Smooth muscle cell (in vitro differentiated cells): ENCODE data around the gene ZFP57. TPM values are rescaled to one million over a fixed set of nuclear protein-coding genes. Genes with fewer than 3 reads are reported as not detected.

Experiments
- DNase-seq: peaks from one replicate; lab custom pipeline; 2025; ENCODE audit not compliant: unreplicated experiment; lab: John Stamatoyannopoulos, UW
- H2AFZ ChIP-seq: fragments of 200-600 bp; sonication (generic); 2 replicates; pipeline ENCODE4 v1.6.0; 2016; ENCODE audit warnings: antibody characterized with exemption, low read depth, mild to moderate bottlenecking
- H3F3A ChIP-seq: fragments of 200-600 bp; sonication (generic); 2 replicates; pipeline ENCODE4 v1.6.0; 2017; ENCODE audit warnings: antibody characterized with exemption, low read depth
- H3K27ac ChIP-seq: fragments of 200-600 bp; sonication (generic); 2 replicates; pipeline ENCODE4 v1.5.1; 2016; ENCODE audit warnings: low read depth, mild to moderate bottlenecking
- H3K27me3 ChIP-seq: fragments of 200-600 bp; sonication (generic); 2 replicates; pipeline ENCODE4 v1.6.1; 2016; ENCODE audit warnings: low read depth, mild to moderate bottlenecking
- H3K36me3 ChIP-seq: fragments of 200-600 bp; sonication (generic); 2 replicates; pipeline ENCODE4 v1.5.1; 2016; ENCODE audit warnings: low read depth
- H3K4me1 ChIP-seq: fragments of 200-600 bp; sonication (generic); 2 replicates; pipeline ENCODE4 v1.5.1; 2016; ENCODE audit warnings: low read depth
- H3K4me2 ChIP-seq: fragments of 200-600 bp; sonication (generic); 2 replicates; pipeline ENCODE4 v1.6.0; 2016; ENCODE audit warnings: mild to moderate bottlenecking
- H3K4me3 ChIP-seq: fragments of 200-600 bp; sonication (generic); 2 replicates; pipeline ENCODE4 v1.5.1; 2016; ENCODE audit warnings: mild to moderate bottlenecking
- H3K79me2 ChIP-seq: fragments of 200-600 bp; sonication (generic); 2 replicates; pipeline ENCODE4 v1.6.0; 2016; ENCODE audit warnings: low read depth, mild to moderate bottlenecking
- H3K9ac ChIP-seq: fragments of 200-600 bp; sonication (generic); 2 replicates; pipeline ENCODE4 v1.6.0; 2016; ENCODE audit warnings: low read depth
- H3K9me3 ChIP-seq: fragments of 200-600 bp; sonication (generic); replicated peaks from 2 replicates; pipeline ENCODE4 v1.5.1; 2016; ENCODE audit warnings: low read depth
- H4K20me1 ChIP-seq: fragments of 200-600 bp; sonication (generic); 2 replicates; pipeline ENCODE4 v1.6.0; 2016; ENCODE audit warnings: low read depth
- CTCF ChIP-seq: fragments of 200-600 bp; sonication (generic); IDR thresholded peaks from 2 replicates; pipeline ENCODE4 v1.5.1; 2017; ENCODE audit warnings: borderline replicate concordance, mild to moderate bottlenecking, antibody characterized with exemption; ENCODE audit not compliant: insufficient read depth, poor library complexity, severe bottlenecking
- WGBS: methylation state at CpG from one replicate; pipeline ENCODE4 v1.1.7; 2016; ENCODE audit warnings: low lambda C conversion rate; 5-methylcytosine and 5-hydroxymethylcytosine counted together
- polyA plus RNA-seq: library from polyadenylated mRNA; unstranded; fragments of >200 nt; fragmentation: Nextera tagmentation; extraction: Ambion mirVana; gene quantifications from 2 replicates; pipeline ENCODE4 v1.2.1, GENCODE V29; 2016
- total RNA-seq: library from RNA; depleted of rRNA; stranded (reverse); fragments of >200 nt; gene quantifications from 2 replicates; pipeline ENCODE4 v1.2.3, GENCODE V29; 2014

The ZFP57 gene
- total and polyA plus RNA-seq, 2 experiments from 2014 or later: not detected

- H3K79me2 ChIP-seq: no peaks in the 10 kb centered on the region
- H3K4me3 ChIP-seq: no peak overlapping the region
Measured at GRCh38 chr6:29656157-29656556, 24.8 kb downstream of the ZFP57 start.

GRCh38 chr6:29655658-29656057 is 25.3 kb downstream of the ZFP57 start:
- TF ChIP-seq CTCF: no peak
- Histone ChIP-seq H3K4me2 (no peak overlapping the region), H3K9ac (no peak overlapping the region), H3K79me2 (no peaks in the 10 kb centered on the region), H4K20me1 (no peaks in the 10 kb centered on the region), H3F3A (no peaks in the 10 kb centered on the region), H3K4me3 (no peak overlapping the region), H3K27ac (no peak overlapping the region), H3K27me3 (peaks cover 8% of the 10 kb centered on the region), H3K36me3 (no peaks in the 10 kb centered on the region), H2AFZ (no peak overlapping the region), H3K9me3 (no peaks in the 10 kb centered on the region), H3K4me1 (no peaks in the 10 kb centered on the region)
- WGBS: 90% methylated on average over 6 of the region's 6 CpGs
- no peak for DNase-seq

More at GRCh38 chr6:29656157-29656556, 24.8 kb downstream of the ZFP57 start:
- Histone ChIP-seq H3K36me3 (no peaks in the 10 kb centered on the region), H2AFZ (no peak overlapping the region), H3K27ac (no peak overlapping the region), H3K4me2 (no peak overlapping the region), H4K20me1 (no peaks in the 10 kb centered on the region), H3K4me1 (no peaks in the 10 kb centered on the region), H3K9me3 (no peaks in the 10 kb centered on the region), H3F3A (no peaks in the 10 kb centered on the region), H3K9ac (no peak overlapping the region), H3K27me3 (peaks cover 13% of the 10 kb centered on the region)
- no peak for TF ChIP-seq CTCF
- no peak for DNase-seq
- WGBS: 63% methylated on average over 2 of the region's 2 CpGs

GRCh38 chr6:29653452-29654038 is 27.4 kb downstream of the ZFP57 start:
- Histone ChIP-seq H3F3A (no peaks in the 10 kb centered on the region), H3K79me2 (no peaks in the 10 kb centered on the region), H3K4me2 (no peak overlapping the region), H3K27ac (no peak overlapping the region), H3K27me3 (peaks cover 7% of the 10 kb centered on the region), H2AFZ (no peak overlapping the region), H3K4me1 (peaks cover 5% of the 10 kb centered on the region), H3K4me3 (no peak overlapping the region), H4K20me1 (no peaks in the 10 kb centered on the region), H3K36me3 (no peaks in the 10 kb centered on the region), H3K9me3 (no peaks in the 10 kb centered on the region), H3K9ac (no peak overlapping the region)
- 16% methylated on average over 8 of the region's 8 CpGs for WGBS
- peak; percentile 76 for TF ChIP-seq CTCF
- no peak for DNase-seq

- H4K20me1 ChIP-seq: no peaks in the 10 kb centered on the region
- WGBS: 87% methylated on average over 10 of the region's 10 CpGs
- H3K9me3 ChIP-seq: no peaks in the 10 kb centered on the region
Measured at GRCh38 chr6:29652198-29652584, 28.8 kb downstream of the ZFP57 start.

More at GRCh38 chr6:29652198-29652584, 28.8 kb downstream of the ZFP57 start:
- H3K4me3 ChIP-seq: no peak overlapping the region
- H3K9ac ChIP-seq: no peak overlapping the region
- no peaks in the 10 kb centered on the region for H3K79me2 ChIP-seq
- H3F3A ChIP-seq: no peaks in the 10 kb centered on the region
- no peak overlapping the region for H3K4me2 ChIP-seq
- peaks cover 5% of the 10 kb centered on the region for H3K4me1 ChIP-seq
- peaks cover 7% of the 10 kb centered on the region for H3K27me3 ChIP-seq
- no peak overlapping the region for H2AFZ ChIP-seq
- no peak overlapping the region for H3K27ac ChIP-seq
- no peaks in the 10 kb centered on the region for H3K36me3 ChIP-seq
- DNase-seq: no peak
- no peak for TF ChIP-seq CTCF
